Tibial nerve (tissue), 3 donors: Measurements from ENCODE around the gene FAM78A.

Experiments
- EP300 ChIP-seq, 2 donors: sonication (generic); formaldehyde crosslinking; IDR thresholded peaks; one replicate each; pipeline ENCODE4 v1.6.1; 2017; ENCODE audit warnings: antibody characterized with exemption in 2 of 2, mild to moderate bottlenecking in 1 of 2
- POLR2A ChIP-seq, 2 donors: fragments of 450-650 bp; IDR thresholded peaks; one replicate each; pipeline ENCODE4 v1.6.1; 2017; ENCODE audit warnings: antibody characterized with exemption in 2 of 2, mild to moderate bottlenecking in 2 of 2, moderate library complexity in 2 of 2

GRCh38 chr9:131246618-131247017, 29.7 kb downstream of the FAM78A start:
- no peak for TF ChIP-seq POLR2A (IDR thresholded peaks at IDR 0.05)
- TF ChIP-seq EP300 (IDR thresholded peaks at IDR 0.05) = no peak
